GM19438 (cell line): Measurements from ENCODE around the gene ZFYVE26.
"Not testable (repeated sequence)": the region's sequence is repeated elsewhere in the genome, so short reads cannot be mapped to it uniquely, and the experiment has no call there.

Experiments
- ATAC-seq: cut with Tn5 transposase; IDR thresholded peaks from one replicate; pipeline ENCODE4 v1.9.1; 2021; ENCODE audit warnings: low read depth; ENCODE audit not compliant: unreplicated experiment

The ZFYVE26 gene

GRCh38 chr14:67759916-67760315 is 56.5 kb downstream of the ZFYVE26 start:
- no peak for ATAC-seq

DNA sequence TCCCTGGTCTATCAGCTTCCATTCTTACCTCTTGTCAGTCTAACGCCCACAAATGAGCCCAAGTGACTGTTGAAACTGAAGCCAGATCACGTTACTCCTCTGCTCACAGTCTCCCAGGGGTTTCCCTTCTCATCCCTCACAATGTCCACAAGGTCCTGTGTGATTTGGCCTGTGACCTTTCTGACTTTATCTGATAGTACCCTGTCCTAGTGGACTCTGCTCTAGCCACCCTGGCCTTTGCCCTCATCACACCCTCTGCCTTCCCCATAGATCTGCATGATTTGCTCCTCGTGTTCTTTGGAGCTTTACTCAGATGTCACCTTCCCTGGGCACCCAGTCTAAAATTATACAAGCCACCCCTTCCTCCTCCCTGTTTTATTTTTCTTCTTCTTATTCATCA is 59.2 kb downstream of the ZFYVE26 start:
- no peak for ATAC-seq

DNA sequence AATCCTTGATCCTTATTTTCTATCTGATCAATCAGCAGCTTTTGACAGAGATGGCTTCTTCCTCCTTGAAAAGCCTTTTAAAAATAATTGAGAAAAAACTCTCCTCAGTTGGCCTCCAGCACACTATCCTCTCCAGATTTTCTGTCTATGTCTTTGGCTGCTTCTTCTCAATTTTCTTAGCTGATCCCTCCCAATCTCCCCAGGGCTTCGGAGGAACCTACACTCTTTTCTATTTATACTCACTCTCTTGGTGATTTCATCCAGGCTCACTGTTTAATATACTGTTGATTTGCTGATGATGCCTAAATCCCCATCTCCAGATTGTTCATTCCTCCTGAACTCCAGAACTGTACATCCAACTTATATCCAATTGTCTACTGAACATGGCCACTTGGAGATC is 59.9 kb downstream of the ZFYVE26 start:
- ATAC-seq, result no peak

GRCh38 chr14:67749341-67750084 is 66.9 kb downstream of the ZFYVE26 start:
- no peak for ATAC-seq

DNA sequence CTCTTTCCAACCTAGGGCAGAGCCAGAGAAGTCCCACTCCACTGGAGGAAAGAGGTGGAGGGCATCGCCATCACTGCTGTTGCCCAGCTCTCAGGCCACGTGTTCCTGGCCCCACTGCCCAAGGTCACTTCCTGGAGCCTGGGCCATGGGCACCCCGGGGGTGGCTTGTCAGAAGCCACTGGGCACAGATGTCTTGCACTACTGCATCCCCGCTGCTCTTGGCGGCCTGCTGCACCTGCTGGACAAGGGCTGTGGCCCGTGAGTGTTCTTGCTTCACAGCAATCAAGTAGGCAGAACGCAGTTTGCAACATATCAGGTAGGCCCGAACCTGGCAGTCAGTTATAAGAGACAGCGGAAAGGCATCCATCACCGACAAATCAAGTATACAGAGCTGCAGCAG is 68.1 kb downstream of the ZFYVE26 start:
- ATAC-seq, result no peak

DNA sequence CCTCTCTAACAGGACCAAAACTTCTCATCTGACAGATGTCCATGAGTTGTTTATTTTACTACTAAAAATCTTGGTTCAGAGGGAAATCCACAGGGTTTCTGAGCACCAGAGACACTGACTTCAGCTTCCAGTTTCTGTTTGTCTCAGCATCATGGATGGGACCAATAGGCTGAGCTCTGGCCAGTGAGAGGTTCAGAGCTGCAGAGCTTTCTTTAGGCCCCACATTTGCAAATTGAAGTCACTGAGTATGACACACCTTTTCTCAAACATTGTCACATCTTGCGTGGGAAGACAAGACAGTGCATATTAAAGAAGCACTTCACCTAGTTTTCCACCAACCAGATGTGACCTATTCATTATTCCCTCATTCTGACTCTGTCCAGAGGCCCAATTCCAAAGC is 69.5 kb downstream of the ZFYVE26 start:
- no peak for ATAC-seq

DNA sequence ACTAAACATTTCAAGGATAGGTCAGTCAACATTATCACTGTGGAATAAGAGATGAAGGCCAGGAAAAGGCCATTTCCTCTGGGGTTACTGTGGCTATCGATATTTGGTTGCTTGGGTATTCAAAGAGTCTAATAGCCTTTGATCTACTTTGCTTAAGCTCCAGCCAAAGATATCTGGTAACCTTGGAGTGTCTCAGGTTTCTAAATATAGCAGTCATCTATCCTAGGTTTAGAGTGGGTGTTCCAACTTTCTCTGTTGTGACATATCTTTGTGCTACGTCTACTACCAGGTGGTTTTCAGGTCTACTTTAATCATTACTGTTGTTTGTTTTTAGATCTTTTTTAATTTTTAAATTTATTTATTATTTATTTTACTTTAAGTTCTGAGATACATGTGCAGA is 72.3 kb downstream of the ZFYVE26 start:
- ATAC-seq, result no peak

GRCh38 chr14:67738740-67739504 is 77.5 kb downstream of the ZFYVE26 start:
- no peak for ATAC-seq

DNA sequence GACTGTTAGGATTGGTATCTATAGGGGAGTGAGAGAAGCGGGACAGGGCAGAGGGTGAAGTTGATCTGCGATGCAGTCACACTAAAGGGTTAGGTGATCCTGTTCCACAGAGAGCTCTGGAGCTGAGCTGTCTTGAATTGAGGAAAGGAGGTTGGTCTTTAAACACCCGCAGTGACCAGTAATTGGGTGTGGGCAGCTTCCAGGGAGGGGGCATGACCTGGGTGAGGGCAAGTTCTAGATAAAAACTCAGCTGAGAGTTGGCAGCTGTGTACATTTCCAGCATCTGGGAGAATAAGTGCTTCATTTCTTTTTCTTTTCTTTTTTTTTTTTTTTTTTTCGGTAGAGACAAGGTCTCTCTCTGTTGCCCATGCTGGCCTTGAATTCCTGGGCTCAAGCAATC is 79.6 kb downstream of the ZFYVE26 start:
- ATAC-seq, result no peak

DNA sequence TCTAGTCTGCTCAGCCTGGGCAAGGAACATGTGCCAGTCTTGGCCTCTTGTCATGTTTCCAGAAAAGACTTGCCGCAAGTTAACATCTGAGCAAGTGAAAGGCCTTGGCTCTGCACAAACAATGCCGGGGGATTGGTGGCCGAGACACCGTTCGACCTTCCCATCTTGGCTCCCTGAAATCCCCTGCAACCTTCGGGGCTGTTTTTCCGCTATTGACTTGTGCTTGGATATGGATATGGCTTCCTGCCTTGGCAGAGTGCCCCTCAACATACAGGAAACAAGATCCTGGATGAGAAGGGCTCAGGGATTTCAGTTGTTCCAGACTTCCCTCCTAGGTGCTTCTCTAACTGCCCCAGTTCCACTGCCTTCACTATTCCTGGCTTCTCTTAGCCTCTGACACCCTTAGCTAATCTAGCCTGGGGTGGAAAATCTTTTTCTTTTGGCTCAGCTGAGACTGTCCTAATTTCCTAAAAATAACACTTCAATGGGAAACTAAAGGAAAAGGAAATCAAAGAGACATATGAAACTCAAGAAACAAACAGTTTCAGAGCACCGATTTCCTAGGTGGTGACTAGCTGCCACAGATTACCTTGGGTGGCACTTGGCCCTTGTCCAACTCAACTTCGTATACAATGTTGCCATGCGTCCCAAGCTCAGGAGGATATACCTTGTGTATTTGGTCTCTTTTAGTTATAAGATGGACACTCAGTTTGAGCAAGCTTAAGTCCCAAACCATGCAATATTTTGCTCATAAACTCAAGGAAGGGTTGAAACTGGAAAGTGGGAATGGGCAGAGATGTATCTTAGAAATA is 80.8 kb downstream of the ZFYVE26 start:
- ATAC-seq, result no peak

DNA sequence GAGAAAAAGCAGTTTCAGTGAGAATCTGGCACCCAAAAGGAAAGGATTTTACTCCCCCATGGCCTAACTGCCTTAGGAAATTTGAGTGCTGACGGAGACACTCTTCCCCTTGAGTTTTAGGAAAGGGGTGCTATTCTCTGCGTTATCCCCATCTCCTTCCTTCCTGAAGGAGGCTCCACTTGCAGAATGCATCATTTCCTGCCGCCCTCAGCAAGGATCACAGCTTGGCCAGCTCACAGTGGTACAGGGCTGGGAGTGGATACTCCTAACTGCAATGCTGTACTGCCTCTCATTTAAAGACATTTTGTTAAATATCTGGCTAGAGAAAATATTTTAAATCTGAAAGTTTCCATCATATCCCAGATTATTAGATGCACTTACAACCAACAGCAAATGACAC is 81.7 kb downstream of the ZFYVE26 start:
- no peak for ATAC-seq

- ATAC-seq, result no peak
Observed at GRCh38 chr14:67733616-67734015, 82.8 kb downstream of the ZFYVE26 start.

DNA sequence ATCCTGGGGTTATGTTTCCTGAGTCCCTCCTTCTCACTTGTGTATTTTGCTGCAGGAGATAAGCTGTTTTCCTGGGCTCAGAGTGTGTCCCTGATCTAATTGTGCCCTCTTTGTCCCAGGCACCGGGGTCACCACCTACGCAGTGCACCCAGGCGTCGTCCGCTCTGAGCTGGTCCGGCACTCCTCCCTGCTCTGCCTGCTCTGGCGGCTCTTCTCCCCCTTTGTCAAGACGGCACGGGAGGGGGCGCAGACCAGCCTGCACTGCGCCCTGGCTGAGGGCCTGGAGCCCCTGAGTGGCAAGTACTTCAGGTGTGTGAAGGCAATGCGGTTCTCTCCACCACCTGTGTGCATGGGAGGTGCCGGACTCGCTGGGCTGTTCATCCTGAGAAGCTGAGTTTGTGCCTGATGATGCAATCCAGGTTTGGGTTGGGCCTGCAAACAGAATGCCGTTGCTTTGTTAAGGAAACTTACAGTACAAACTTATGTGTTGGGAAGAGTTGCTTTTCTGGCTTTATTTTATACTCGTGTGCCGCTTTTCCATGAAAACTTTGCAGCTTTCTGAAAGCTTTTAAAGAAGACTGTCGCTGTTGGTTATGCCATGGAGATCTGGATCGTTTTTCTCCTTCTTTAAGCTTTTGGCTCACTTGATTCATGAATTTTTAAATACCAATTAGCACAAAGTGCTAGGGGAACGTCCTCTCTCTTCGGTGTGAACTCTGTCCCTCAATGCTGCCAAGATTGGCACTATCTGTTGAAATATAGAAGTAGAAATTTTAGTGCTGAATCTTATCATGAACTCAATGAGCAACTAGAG is 87.1 kb downstream of the ZFYVE26 start:
- no peak for ATAC-seq

DNA sequence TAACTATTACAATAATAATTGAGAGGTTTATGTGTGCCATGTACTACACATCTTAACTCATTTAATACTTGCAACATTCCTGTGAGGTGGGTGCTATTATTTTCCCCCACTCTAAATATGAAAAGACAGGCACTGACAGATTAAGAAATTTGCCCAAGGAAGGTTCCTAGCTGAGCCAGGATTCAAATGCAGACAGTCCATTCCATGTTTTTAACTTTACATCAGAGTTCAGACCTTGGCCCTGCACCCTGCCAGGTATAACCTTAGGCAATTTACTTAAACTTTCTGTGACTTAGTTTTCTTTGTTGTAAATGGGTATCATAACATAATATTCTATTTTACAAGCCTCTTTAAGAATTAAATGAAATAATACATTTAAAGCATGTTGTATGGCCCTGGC is 88.1 kb downstream of the ZFYVE26 start:
- ATAC-seq, result no peak

GRCh38 chr14:67727361-67727760 is 89.0 kb downstream of the ZFYVE26 start:
- ATAC-seq, result no peak

- ATAC-seq, result no peak
Observed at GRCh38 chr14:67725171-67725570, 91.2 kb downstream of the ZFYVE26 start.

- no peak for ATAC-seq
Observed at GRCh38 chr14:67722293-67722692, 94.1 kb downstream of the ZFYVE26 start.

DNA sequence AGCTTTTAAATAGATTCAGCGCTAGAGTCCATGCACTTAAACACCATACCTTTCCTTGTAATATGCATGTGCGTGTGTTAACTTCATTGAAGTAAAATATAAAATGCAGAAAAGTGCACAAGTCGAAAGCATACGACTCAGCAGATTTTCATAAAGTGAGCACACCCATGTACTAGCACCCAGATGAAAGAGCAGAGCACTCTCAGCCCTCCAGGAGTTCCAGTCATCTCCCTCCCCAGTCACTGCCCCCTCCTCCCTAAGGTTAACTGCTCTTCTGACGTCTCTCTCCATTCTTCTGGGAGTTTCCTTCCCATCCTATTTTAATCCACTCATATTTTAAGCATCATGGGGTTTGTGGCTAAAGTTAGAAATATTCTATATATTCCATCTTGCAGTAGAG is 94.5 kb downstream of the ZFYVE26 start:
- no peak for ATAC-seq

- no peak for ATAC-seq
Observed at GRCh38 chr14:67719866-67720265, 96.5 kb downstream of the ZFYVE26 start.

- not testable (repeated sequence) for ATAC-seq
Observed at GRCh38 chr14:67719385-67719784, 97.0 kb downstream of the ZFYVE26 start.
